ENCODE results near the gene NUDCD3.

The NUDCD3 gene

DNA sequence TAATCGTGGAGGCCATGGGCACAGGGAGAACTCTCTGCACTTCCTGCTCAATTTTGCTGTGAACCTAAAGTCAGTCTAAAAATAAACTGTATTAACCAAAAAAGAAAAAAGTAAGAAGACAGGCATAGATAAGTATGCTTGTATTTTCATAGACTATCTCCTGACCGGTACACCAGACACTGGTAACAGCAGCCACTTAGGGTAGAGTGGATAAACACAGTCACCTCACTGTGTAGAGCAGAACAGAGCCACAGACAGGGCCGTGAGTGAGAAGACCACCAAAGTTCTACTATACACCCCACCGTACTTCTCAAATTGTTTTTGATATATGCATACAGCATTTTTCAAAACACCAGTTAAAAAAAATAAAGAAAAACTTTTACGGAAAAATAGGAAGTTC, 25.0 kb downstream of the NUDCD3 start:
- Mint-ChIP-seq H3K27ac (no peak overlapping the region), H3K9me3 (no peaks in the 10 kb centered on the region), H3K4me1 (peaks cover 46 to 73% of the 10 kb centered on the region in 2 donors), H3K27me3 (no peaks in the 10 kb centered on the region), H3K36me3 (peaks cover 32 to 68% of the 10 kb centered on the region in 2 donors), H3K4me3 (no peak overlapping the region)
- no peak for ATAC-seq (replicated peaks)
- DNase-seq: no peak

DNA sequence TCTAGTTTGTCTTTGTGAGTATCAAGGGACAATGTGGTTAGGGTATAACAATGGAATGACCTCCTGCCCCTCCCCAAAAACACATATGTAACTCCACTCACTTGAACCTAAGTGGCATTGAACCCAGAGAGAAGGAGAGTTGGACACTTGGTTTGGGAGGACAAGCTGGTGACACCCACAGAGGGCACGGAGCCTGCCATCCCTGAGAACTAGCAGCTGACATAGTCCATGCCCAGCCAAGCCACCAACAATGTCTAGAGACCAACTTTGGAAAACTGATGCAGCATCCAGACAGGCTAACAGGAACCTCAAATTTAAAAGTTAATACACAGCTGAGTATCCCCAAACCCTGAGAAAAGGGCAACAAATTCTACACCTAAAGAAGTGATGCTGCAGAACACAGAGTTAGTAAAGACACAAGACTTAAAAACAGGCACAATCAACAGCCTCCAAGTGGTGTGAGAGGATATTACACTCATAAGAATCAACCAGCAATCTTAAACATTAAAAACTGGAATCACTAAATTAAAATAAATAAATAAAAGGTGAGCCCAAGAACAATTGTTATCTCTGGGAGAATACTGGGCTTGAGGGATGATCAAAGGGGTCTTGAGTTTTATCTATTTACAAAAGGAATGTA, 27.2 kb downstream of the NUDCD3 start:
- Mint-ChIP-seq H3K27me3 (no peaks in the 10 kb centered on the region), H3K36me3 (peaks cover 33 to 62% of the 10 kb centered on the region in 2 donors), H3K9me3 (peaks cover 0 to 2% of the 10 kb centered on the region in 2 donors), H3K4me3 (no peak overlapping the region), H3K27ac (no peak overlapping the region), H3K4me1 (peaks cover 41 to 73% of the 10 kb centered on the region in 2 donors)
- DNase-seq (no peak), ATAC-seq (replicated peaks) (no peak)

DNA sequence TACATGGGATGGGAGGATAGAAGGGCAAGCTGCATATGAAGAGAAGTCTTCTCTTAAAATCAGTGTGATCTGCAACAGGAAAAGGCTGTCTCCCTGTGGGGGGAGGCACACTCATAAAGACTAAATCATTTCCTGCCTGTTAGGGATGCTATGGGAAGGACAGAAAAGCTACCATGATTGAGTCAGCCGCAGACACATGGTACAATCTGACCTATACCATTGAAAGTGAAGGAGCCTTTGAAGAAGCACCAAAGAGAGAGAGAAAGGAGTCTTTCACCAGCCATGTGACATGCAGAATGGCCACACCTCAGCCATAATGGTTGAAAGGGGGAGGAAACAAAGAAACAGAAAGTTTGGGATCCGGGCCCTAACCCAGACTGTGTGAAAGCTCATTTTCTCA, 29.1 kb downstream of the NUDCD3 start:
- H3K9me3 Mint-ChIP-seq: peaks cover 0 to 2% of the 10 kb centered on the region in 2 donors
- H3K4me3 Mint-ChIP-seq: peak overlapping the region; percentile 46 to 61
- ATAC-seq (replicated peaks): no peak
- H3K36me3 Mint-ChIP-seq: peaks cover 31 to 52% of the 10 kb centered on the region in 2 donors
- H3K27me3 Mint-ChIP-seq: no peaks in the 10 kb centered on the region
- peak overlapping the region; percentile 75 for H3K27ac Mint-ChIP-seq
- DNase-seq: no peak
- H3K4me1 Mint-ChIP-seq: peaks cover 35 to 74% of the 10 kb centered on the region in 2 donors

DNA sequence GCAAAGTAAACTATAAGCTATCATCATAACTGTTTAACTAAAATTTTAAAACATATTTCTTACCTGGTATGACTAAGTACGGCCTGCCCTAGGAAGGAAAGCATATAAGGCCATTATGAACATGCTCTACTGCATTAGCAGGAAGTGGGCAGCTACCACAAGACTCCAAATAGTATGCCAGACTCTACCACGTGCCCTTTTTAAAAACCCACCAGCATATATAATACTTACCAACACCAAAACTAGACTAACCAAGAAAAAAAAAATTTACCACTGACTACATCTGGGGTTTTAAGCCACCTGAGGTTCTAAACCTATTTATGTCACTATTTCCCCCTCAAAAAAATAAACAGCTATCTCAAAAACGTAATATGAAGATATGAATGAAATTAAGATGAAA, 30.1 kb downstream of the NUDCD3 start:
- DNase-seq: peak; percentile 58
- peak; percentile 100 for ATAC-seq (replicated peaks)
- peak overlapping the region; percentile 53 for H3K27ac Mint-ChIP-seq
- H3K9me3 Mint-ChIP-seq: peaks cover 0 to 2% of the 10 kb centered on the region in 2 donors
- peaks cover 35 to 56% of the 10 kb centered on the region in 2 donors for H3K36me3 Mint-ChIP-seq
- H3K27me3 Mint-ChIP-seq: no peaks in the 10 kb centered on the region
- peaks cover 38 to 77% of the 10 kb centered on the region in 2 donors for H3K4me1 Mint-ChIP-seq
- H3K4me3 Mint-ChIP-seq: peak overlapping the region; percentile 62 to 70

DNA sequence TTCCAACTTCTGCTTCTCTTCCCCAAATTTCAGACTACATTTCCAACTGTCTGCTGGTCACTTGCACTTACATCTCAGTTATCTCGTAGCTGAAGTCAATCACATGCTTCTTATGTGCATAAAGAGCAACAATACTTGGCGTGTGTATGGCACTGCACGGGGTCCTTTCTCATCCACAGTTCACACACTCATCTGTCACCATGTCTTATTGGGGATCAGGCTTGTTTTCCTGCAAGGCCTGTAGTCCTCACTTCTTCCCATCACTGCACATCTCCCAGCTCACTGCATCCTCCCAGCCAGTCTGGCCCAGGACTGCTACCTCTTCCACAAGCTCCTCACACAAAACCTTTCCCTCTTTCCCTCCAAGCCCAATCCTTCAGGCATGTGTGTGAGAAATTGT, 35.3 kb downstream of the NUDCD3 start:
- no peak for ATAC-seq (replicated peaks)
- H3K4me3 Mint-ChIP-seq: no peak overlapping the region
- peaks cover 26 to 41% of the 10 kb centered on the region in 2 donors for H3K36me3 Mint-ChIP-seq
- H3K9me3 Mint-ChIP-seq: peaks cover 0 to 2% of the 10 kb centered on the region in 2 donors
- H3K27me3 Mint-ChIP-seq: no peaks in the 10 kb centered on the region
- DNase-seq: no peak
- peaks cover 23 to 58% of the 10 kb centered on the region in 2 donors for H3K4me1 Mint-ChIP-seq
- no peak overlapping the region for H3K27ac Mint-ChIP-seq

DNA sequence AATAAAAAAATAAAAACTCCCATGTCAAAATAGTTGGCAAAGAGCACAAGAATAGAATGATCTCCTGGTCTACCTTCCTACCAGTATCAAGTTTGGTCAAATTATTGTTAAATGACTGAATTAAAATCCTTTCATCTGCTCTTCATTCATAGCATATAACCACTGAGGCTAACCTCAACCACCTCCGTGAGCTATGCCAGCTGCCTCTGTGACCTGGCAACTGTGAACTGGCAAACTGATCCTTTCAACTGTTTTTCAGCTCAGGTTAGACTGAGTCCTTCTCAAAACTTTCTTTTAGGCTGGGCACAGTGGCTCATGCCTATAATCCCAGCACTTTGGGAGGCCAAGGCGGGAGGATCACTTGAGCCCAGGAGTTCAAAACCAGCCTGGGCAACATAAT, 36.1 kb downstream of the NUDCD3 start:
- DNase-seq (no peak), ATAC-seq (replicated peaks) (no peak)
- Mint-ChIP-seq H3K36me3 (peaks cover 27 to 40% of the 10 kb centered on the region in 2 donors), H3K9me3 (peaks cover 0 to 2% of the 10 kb centered on the region in 2 donors), H3K4me3 (no peak overlapping the region), H3K27ac (peak overlapping the region; percentile 31), H3K27me3 (no peaks in the 10 kb centered on the region), H3K4me1 (peaks cover 24 to 58% of the 10 kb centered on the region in 2 donors)

DNA sequence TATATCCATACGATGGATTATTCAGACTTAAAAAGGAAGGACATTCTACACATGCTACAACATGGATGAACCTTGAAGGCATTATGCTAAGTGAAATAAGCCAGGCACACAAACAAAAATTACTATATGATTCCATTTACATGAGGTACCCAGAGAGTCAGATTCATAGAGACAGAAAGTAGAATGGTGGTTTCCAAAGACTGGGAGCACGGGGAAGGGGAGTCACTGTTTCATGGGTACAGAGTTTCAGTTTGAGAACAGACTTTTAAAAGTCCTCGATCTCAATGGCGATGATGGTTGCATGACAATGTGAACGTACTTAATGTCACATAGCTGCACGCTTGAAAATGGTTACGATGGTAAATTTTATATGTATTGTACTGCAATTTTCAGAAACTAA, 39.3 kb downstream of the NUDCD3 start:
- peaks cover 37 to 59% of the 10 kb centered on the region in 2 donors for H3K4me1 Mint-ChIP-seq
- ATAC-seq (replicated peaks) (no peak), DNase-seq (no peak)
- peaks cover 34 to 43% of the 10 kb centered on the region in 2 donors for H3K36me3 Mint-ChIP-seq
- no peak overlapping the region for H3K4me3 Mint-ChIP-seq
- no peaks in the 10 kb centered on the region for H3K9me3 Mint-ChIP-seq
- H3K27me3 Mint-ChIP-seq: no peaks in the 10 kb centered on the region
- no peak overlapping the region for H3K27ac Mint-ChIP-seq

DNA sequence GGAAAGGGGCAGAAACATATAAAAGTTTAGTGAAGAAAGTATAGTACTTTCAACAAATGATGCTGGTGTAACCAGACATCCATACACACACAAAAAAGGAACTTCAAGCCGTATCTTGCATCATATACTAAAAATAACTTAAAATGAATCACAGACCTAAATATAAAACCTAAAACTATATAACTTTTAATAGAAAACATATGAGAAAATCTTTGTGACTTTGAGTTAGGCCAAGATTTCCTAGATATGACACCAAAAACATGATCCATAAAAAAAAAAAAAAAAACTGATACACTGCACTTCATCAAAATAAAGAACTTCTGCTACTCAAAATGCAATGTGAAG, 40.9 kb downstream of the NUDCD3 start:
- Mint-ChIP-seq H3K9me3 (no peaks in the 10 kb centered on the region), H3K27me3 (no peaks in the 10 kb centered on the region), H3K4me3 (no peak overlapping the region), H3K36me3 (peaks cover 35 to 46% of the 10 kb centered on the region in 2 donors), H3K4me1 (peaks cover 41 to 60% of the 10 kb centered on the region in 2 donors), H3K27ac (no peak overlapping the region)
- ATAC-seq (replicated peaks): peak; percentile 31 to 36
- DNase-seq: no peak

DNA sequence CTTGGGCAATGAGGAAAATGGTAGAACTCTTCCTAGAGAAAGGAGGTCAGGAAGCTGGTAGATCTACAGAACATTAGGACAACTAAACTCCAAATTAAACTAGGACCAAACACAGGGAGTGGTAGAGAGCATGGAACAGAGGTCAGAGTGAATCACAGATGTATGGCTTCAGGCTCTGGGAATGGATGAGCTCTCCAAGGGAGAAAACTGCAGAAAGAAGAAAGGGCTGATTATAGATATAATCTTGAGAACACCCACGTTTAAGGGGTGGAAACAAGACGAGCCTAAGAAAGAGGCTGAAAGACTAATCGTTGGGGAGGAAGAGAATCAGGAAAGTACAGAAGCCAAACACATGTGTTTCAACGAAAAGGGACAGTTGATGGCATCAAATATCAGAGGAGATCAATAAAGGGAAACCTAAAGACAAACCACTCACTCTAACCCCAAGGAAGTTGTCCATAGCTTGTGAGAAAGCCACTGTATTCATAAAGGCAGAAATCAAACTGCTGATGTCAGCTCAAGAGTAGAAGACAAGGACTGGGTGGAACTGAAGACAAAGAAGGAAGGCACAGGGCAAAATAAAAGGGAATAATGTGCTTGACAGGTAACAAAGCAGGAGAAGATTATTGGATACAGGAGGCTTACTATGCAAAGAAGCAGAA, 41.4 kb downstream of the NUDCD3 start:
- Mint-ChIP-seq H3K36me3 (peaks cover 35 to 48% of the 10 kb centered on the region in 2 donors), H3K4me1 (peaks cover 42 to 63% of the 10 kb centered on the region in 2 donors), H3K9me3 (no peaks in the 10 kb centered on the region), H3K4me3 (no peak overlapping the region), H3K27ac (peak overlapping the region; percentile 7), H3K27me3 (no peaks in the 10 kb centered on the region)
- DNase-seq: no peak
- ATAC-seq (replicated peaks): peak; percentile 27 to 29

DNA sequence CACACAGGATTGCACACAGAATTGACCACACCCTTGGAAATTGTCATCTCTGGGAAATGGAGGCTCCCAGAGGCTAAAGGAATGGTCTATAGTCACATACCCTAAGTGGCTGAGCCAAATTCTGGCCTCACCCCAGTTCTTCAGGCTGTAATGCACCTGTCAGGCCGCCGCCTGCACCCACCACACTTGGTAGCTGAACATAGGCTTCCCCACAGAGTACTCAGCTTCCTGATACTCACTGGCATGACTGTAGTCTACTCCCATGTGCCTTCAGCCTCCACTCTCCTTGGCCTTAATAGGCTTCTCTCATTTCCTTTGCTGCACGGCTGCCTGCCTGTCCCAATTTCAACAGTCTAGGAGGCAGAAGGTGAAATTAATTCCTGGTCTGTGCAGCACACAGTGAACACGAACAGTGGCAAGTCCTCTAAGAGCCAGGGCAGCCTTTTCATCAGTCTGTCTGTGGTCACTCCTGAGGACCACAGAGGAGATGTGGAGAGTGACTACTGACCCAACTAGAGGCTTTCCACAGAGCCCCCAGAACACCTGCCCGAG, 42.5 kb downstream of the NUDCD3 start:
- H3K4me3 Mint-ChIP-seq: no peak overlapping the region
- H3K4me1 Mint-ChIP-seq: peaks cover 42 to 63% of the 10 kb centered on the region in 2 donors
- H3K9me3 Mint-ChIP-seq: no peaks in the 10 kb centered on the region
- peaks cover 36 to 48% of the 10 kb centered on the region in 2 donors for H3K36me3 Mint-ChIP-seq
- DNase-seq (no peak), ATAC-seq (replicated peaks) (no peak)
- H3K27ac Mint-ChIP-seq: peak overlapping the region; percentile 28
- no peaks in the 10 kb centered on the region for H3K27me3 Mint-ChIP-seq

DNA sequence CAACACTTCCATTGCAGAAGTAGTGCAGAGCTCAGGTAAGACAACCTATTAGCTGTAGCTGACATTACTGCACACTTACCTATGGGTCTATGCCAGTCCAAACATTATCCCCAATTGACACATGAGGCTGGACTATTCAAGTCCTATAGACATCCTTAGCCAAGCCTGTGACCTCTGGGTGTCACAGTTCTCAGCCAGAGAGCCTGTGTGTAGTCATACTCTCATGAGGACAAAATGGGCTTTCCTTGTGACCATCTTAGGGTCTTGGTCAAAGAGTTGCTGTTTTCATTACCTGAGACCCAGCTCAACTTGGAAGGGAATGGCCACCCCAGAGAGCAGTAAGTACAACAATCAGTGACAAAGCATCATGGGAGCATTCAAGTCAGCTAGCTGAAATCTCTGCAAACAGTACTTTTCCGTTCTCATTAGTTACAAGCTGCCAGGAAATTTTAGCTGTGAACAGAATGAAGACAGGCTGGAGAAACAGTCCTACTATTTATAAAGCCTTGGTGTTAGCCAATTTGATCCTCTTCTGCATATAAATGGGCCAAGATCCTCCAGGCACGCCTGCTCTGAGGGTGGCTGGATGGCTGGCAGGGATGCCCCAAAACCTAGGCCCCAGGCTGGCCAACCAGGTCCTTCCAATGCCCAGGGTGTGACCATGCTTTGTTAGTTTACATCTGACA, 44.3 kb downstream of the NUDCD3 start:
- peaks cover 42 to 71% of the 10 kb centered on the region in 2 donors for H3K4me1 Mint-ChIP-seq
- H3K27ac Mint-ChIP-seq: no peak overlapping the region
- peaks cover 33 to 39% of the 10 kb centered on the region in 2 donors for H3K36me3 Mint-ChIP-seq

DNA sequence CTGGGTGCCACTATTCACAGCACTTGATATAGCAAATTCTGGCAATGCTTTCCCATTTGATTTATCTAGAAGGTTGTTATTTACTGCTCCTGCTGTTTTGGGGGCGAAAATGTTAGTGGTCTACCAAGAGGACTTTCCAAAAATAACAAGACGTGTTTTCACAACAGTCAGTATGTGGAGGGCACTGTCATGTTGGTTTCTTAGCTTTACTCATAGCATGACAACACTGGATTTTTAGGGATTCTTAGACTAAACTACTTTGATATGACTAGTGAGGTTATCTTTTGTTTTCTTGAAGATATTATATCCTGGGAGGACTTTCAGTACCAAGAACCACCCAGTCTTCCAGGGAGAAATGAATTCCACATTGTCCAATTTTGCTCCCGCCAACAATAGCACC, 49.4 kb downstream of the NUDCD3 start:
- Mint-ChIP-seq H3K9me3 (peaks cover 0 to 2% of the 10 kb centered on the region in 2 donors), H3K36me3 (peaks cover 20 to 34% of the 10 kb centered on the region in 2 donors), H3K27me3 (no peaks in the 10 kb centered on the region), H3K4me1 (peaks cover 32 to 67% of the 10 kb centered on the region in 2 donors), H3K4me3 (no peak overlapping the region), H3K27ac (no peak overlapping the region)
- no peak for DNase-seq
- ATAC-seq (replicated peaks): no peak

More for the DNA sequence above, 44.3 kb downstream of the NUDCD3 start:
- H3K4me3 Mint-ChIP-seq: no peak overlapping the region
- ATAC-seq (replicated peaks) (no peak), DNase-seq (no peak)
- no peaks in the 10 kb centered on the region for H3K27me3 Mint-ChIP-seq
- H3K9me3 Mint-ChIP-seq: no peaks in the 10 kb centered on the region

DNA sequence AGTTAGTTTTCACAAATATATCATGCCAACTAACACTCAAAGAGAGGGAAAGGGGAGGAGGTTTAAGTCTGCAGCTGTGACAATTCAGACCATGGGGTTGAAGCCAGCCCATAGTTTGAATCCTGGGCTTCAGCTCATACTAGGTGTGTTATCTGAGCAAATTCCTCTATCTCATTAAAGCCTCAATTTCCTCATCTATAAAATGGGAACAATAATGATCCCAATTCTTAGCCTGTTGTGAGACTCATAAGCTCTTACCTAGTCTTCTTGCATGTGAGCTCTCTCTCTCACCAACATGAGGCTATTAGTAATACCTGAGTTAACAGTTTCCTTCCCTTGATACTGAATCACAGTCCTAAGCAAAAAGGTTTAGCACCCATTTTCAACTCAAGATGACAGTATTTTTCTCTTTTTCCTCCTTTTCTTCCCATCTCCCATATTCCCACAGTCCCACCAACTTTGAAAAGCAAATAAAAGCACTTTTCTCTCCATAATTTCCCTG, 49.8 kb downstream of the NUDCD3 start:
- Mint-ChIP-seq H3K4me1 (peaks cover 30 to 65% of the 10 kb centered on the region in 2 donors), H3K27ac (no peak overlapping the region)

DNA sequence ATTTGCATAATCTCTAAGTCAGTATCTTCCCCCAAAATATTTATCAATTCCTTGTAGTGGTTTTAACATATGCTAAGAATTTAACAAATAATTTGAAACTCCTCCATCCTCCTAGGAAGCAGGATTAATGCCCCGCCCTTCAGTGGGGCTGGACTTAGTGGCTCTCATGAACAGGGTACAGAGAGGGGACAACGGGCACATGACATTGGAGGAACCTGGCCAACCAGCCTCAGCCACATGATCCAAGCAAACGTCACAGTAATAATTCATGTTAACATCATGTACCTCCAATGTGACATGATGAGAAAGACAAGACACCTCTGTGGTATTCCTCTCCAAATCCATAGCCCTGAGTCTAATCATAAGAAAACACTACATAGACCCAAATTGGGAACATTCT, 50.5 kb downstream of the NUDCD3 start:
- Mint-ChIP-seq H3K27ac (no peak overlapping the region), H3K9me3 (peaks cover 0 to 2% of the 10 kb centered on the region in 2 donors), H3K4me3 (no peak overlapping the region), H3K36me3 (peaks cover 13 to 27% of the 10 kb centered on the region in 2 donors), H3K4me1 (peaks cover 26 to 60% of the 10 kb centered on the region in 2 donors), H3K27me3 (no peaks in the 10 kb centered on the region)
- DNase-seq (no peak), ATAC-seq (replicated peaks) (no peak)

More for the DNA sequence above, 49.8 kb downstream of the NUDCD3 start:
- H3K36me3 Mint-ChIP-seq: peaks cover 20 to 32% of the 10 kb centered on the region in 2 donors
- ATAC-seq (replicated peaks): no peak
- H3K27me3 Mint-ChIP-seq: no peaks in the 10 kb centered on the region
- peaks cover 0 to 2% of the 10 kb centered on the region in 2 donors for H3K9me3 Mint-ChIP-seq
- no peak for DNase-seq
- H3K4me3 Mint-ChIP-seq: no peak overlapping the region

Measured in stimulated activated naive B cell treated with anti-CD40 and anti-IgM and Interleukin-4, amounts not matched to agents 10 μg/mL and 1 μg/mL and 100 μg/mL, for 72 hours (primary cell).